ENCODE results near the gene CDC42BPA.

The CDC42BPA gene

GRCh38 chr1:227325156-227325555 is 6.9 kb upstream of the CDC42BPA start:
- Mint-ChIP-seq H3K27ac (peak overlapping the region in 1 of 3 experiments; percentile 61), H3K36me3 (ENCODE audit: low read depth) (no peaks in the 10 kb centered on the region), H3K27me3 (ENCODE audit: low read depth) (peaks cover 18% of the 10 kb centered on the region), H3K9me3 (no peaks in the 10 kb centered on the region), H3K4me3 (no peak overlapping the region), H3K4me1 (peaks cover 8% of the 10 kb centered on the region)
- no peak for TF ChIP-seq CTCF (IDR thresholded peaks at IDR 0.05; ENCODE audit: unreplicated experiment in 3 of 3)

- no peaks in the 10 kb centered on the region for H3K36me3 Mint-ChIP-seq (ENCODE audit: low read depth)
- no peak overlapping the region for H3K4me3 Mint-ChIP-seq
- H3K9me3 Mint-ChIP-seq, result no peaks in the 10 kb centered on the region
- no peak overlapping the region for H3K27ac Mint-ChIP-seq
- H3K4me1 Mint-ChIP-seq, result peaks cover 13% of the 10 kb centered on the region
- peaks cover 18% of the 10 kb centered on the region for H3K27me3 Mint-ChIP-seq (ENCODE audit: low read depth)
- TF ChIP-seq CTCF (IDR thresholded peaks at IDR 0.05; ENCODE audit: unreplicated experiment in 3 of 3), result no peak
Measured at GRCh38 chr1:227323967-227324268, 5.6 kb upstream of the CDC42BPA start.

- H3K27ac Mint-ChIP-seq, result peak overlapping the region in 1 of 3 experiments; percentile 46
- TF ChIP-seq CTCF (IDR thresholded peaks at IDR 0.05; ENCODE audit: unreplicated experiment in 3 of 3), result no peak
- peaks cover 13% of the 10 kb centered on the region for H3K4me1 Mint-ChIP-seq
- peaks cover 18% of the 10 kb centered on the region for H3K27me3 Mint-ChIP-seq (ENCODE audit: low read depth)
- H3K36me3 Mint-ChIP-seq (ENCODE audit: low read depth), result no peaks in the 10 kb centered on the region
- H3K4me3 Mint-ChIP-seq, result no peak overlapping the region
- no peaks in the 10 kb centered on the region for H3K9me3 Mint-ChIP-seq
Measured at GRCh38 chr1:227323171-227323966, 5.1 kb upstream of the CDC42BPA start.

GRCh38 chr1:227322376-227322775 is 4.1 kb upstream of the CDC42BPA start:
- H3K27ac Mint-ChIP-seq, result no peak overlapping the region
- H3K9me3 Mint-ChIP-seq, result no peaks in the 10 kb centered on the region
- H3K4me3 Mint-ChIP-seq, result no peak overlapping the region
- TF ChIP-seq CTCF (IDR thresholded peaks at IDR 0.05; ENCODE audit: unreplicated experiment in 3 of 3), result no peak
- peaks cover 18% of the 10 kb centered on the region for H3K27me3 Mint-ChIP-seq (ENCODE audit: low read depth)
- no peaks in the 10 kb centered on the region for H3K36me3 Mint-ChIP-seq (ENCODE audit: low read depth)
- H3K4me1 Mint-ChIP-seq, result peaks cover 13% of the 10 kb centered on the region

- Mint-ChIP-seq H3K36me3 (ENCODE audit: low read depth) (no peaks in the 10 kb centered on the region), H3K27ac (peak overlapping the region; percentile 24 to 100 (median 28)), H3K9me3 (no peaks in the 10 kb centered on the region), H3K4me3 (peak overlapping the region; percentile 7 to 71 (median 18)), H3K27me3 (ENCODE audit: low read depth) (peaks cover 18% of the 10 kb centered on the region), H3K4me1 (peaks cover 14% of the 10 kb centered on the region)
- TF ChIP-seq CTCF (IDR thresholded peaks at IDR 0.05; ENCODE audit: unreplicated experiment in 3 of 3), result no peak
Measured at GRCh38 chr1:227321035-227321434, 2.7 kb upstream of the CDC42BPA start.

GRCh38 chr1:227320476-227320875 is 2.2 kb upstream of the CDC42BPA start:
- Mint-ChIP-seq H3K4me3 (peak overlapping the region in 2 of 3 experiments; percentile 1 to 71), H3K36me3 (ENCODE audit: low read depth) (no peaks in the 10 kb centered on the region), H3K27ac (peak overlapping the region; percentile 24 to 100 (median 28)), H3K27me3 (ENCODE audit: low read depth) (peaks cover 18% of the 10 kb centered on the region), H3K9me3 (no peaks in the 10 kb centered on the region), H3K4me1 (peaks cover 18% of the 10 kb centered on the region)
- no peak for TF ChIP-seq CTCF (IDR thresholded peaks at IDR 0.05; ENCODE audit: unreplicated experiment in 3 of 3)
